PC-9 (cell line): ENCODE measurements around the gene VANGL2. TPM values are rescaled to one million over a fixed set of nuclear protein-coding genes. Genes with fewer than 3 reads are reported as not detected.

Source experiments
- BruUV-seq: library from RNA; stranded (reverse); fragments of 400-500 nt; replicated peaks from 2 replicates; lab custom pipeline; 2021; lab: Mats Ljungman, UMichigan
- CTCF ChIA-PET: fragments of 300-600 bp; sonication (Branson Sonifier 250); formaldehyde crosslinking; loops from one replicate; lab custom pipeline; 2022; ENCODE audit warnings: antibody characterized with exemption; lab: Charles Lee
- POLR2A ChIA-PET: fragments of 300-600 bp; sonication (Branson Sonifier 250); formaldehyde crosslinking; loops from one replicate; lab custom pipeline; 2022; ENCODE audit warnings: antibody characterized with exemption; ENCODE audit not compliant: unreplicated experiment; lab: Charles Lee
- DNase-seq, 2 experiments: peaks; one replicate each; pipeline versions ENCODE4 v3.0.0 to v3.0.0-alpha.2; 2015 to 2022; ENCODE audit warnings: mixed read lengths in 1 of 2
- H2AFZ ChIP-seq: fragments of 200-600 bp; sonication (generic); 2 replicates; pipeline ENCODE4 v1.8.1; 2017; ENCODE audit warnings: antibody characterized with exemption
- H3F3A ChIP-seq: fragments of 200-600 bp; sonication (generic); 2 replicates; pipeline ENCODE4 v1.8.1; 2017; ENCODE audit warnings: antibody characterized with exemption, mild to moderate bottlenecking, low read depth; ENCODE audit not compliant: insufficient read depth
- H3K27ac ChIP-seq: fragments of 200-600 bp; sonication (generic); 2 replicates; pipeline ENCODE4 v1.6.1; 2016; ENCODE audit warnings: mixed run types
- H3K27me3 ChIP-seq: fragments of 200-600 bp; sonication (generic); 2 replicates; pipeline ENCODE4 v1.6.1; 2016; ENCODE audit warnings: low read depth, mixed run types; ENCODE audit not compliant: insufficient read depth
- H3K36me3 ChIP-seq: fragments of 200-600 bp; sonication (generic); 2 replicates; pipeline ENCODE4 v1.6.1; 2016; ENCODE audit warnings: low read depth, mixed run types
- H3K4me1 ChIP-seq: fragments of 200-600 bp; sonication (generic); replicated peaks from 2 replicates; pipeline ENCODE4 v1.6.1; 2016; ENCODE audit warnings: mixed run types; ENCODE audit not compliant: insufficient read depth
- H3K4me2 ChIP-seq: fragments of 200-600 bp; sonication (generic); 2 replicates; pipeline ENCODE4 v1.6.1; 2017; ENCODE audit warnings: mixed run types
- H3K4me3 ChIP-seq: fragments of 200-600 bp; sonication (generic); 2 replicates; pipeline ENCODE4 v1.6.1; 2016; ENCODE audit warnings: mixed run types
- H3K79me2 ChIP-seq: fragments of 200-600 bp; sonication (generic); 2 replicates; pipeline ENCODE4 v1.6.1; 2017; ENCODE audit warnings: low read depth, mixed run types
- H3K9me2 ChIP-seq: fragments of 200-600 bp; sonication (generic); 2 replicates; pipeline ENCODE4 v1.8.1; 2017; ENCODE audit warnings: mild to moderate bottlenecking; ENCODE audit not compliant: insufficient read depth
- H3K9me3 ChIP-seq: fragments of 200-600 bp; sonication (generic); 2 replicates; pipeline ENCODE4 v1.8.1; 2016; ENCODE audit warnings: low read depth; ENCODE audit not compliant: insufficient read depth
- H4K20me1 ChIP-seq: fragments of 200-600 bp; sonication (generic); 2 replicates; pipeline ENCODE4 v1.8.1; 2017; ENCODE audit not compliant: insufficient read depth
- EZH2 ChIP-seq: fragments of 200-600 bp; sonication (generic); IDR thresholded peaks from 2 replicates; pipeline ENCODE4 v1.8.0; 2017; ENCODE audit warnings: antibody characterized with exemption, low read depth
- intact Hi-C: fragments of 100-400 bp; cut with micrococcal nuclease; formaldehyde crosslinking; loops from one replicate; pipeline ENCODE4 v1.10.0; 2022; ENCODE audit not compliant: unreplicated experiment
- total RNA-seq: library from RNA; stranded (reverse); gene quantifications from 2 replicates; pipeline ENCODE4 v1.2.3, GENCODE V29; 2021
- TF ChIP-seq, protein P1 (sequence below): fragments of 200-600 bp; sonication (generic); conservative IDR thresholded peaks from 2 replicates; pipeline ENCODE4 v1.6.1; 2017; ENCODE audit warnings: mixed run types, antibody characterized with exemption, mild to moderate bottlenecking, moderate library complexity

VANGL2 gene
- total RNA-seq, 1 experiment from 2014 or later: 12.4 TPM

DNA sequence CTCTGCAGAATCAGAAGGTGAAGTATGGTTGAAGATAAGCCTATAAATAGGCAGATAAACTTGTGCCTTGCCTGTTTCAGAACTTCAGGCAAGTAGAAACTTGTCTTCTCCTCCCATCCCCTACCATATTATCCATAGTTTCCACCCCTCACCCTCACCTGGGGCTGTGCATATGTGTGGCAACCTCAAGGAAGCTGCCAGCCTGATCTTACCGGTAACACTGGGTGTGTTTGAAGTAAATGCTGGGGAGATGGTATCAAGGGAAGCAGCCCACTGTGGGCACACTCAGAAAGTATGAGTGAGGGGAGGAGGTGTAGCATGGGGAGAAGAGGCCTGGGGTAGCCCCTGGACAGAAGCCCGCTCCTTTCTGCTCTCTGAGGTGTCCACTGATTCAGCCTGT, 14.5 kb downstream of the VANGL2 start:
- H4K20me1 ChIP-seq: no peaks in the 10 kb centered on the region
- DNase-seq: no peak
- H3K27me3 ChIP-seq: 0 out of 2 replicates have a peak, but pooled peaks cover 5% of the 10 kb centered on the region
- H3K9me2 ChIP-seq: no peaks in the 10 kb centered on the region
- CTCF ChIA-PET: no interaction called here
- no peaks in the 10 kb centered on the region for H3K9me3 ChIP-seq
- TF ChIP-seq, protein P1, sequence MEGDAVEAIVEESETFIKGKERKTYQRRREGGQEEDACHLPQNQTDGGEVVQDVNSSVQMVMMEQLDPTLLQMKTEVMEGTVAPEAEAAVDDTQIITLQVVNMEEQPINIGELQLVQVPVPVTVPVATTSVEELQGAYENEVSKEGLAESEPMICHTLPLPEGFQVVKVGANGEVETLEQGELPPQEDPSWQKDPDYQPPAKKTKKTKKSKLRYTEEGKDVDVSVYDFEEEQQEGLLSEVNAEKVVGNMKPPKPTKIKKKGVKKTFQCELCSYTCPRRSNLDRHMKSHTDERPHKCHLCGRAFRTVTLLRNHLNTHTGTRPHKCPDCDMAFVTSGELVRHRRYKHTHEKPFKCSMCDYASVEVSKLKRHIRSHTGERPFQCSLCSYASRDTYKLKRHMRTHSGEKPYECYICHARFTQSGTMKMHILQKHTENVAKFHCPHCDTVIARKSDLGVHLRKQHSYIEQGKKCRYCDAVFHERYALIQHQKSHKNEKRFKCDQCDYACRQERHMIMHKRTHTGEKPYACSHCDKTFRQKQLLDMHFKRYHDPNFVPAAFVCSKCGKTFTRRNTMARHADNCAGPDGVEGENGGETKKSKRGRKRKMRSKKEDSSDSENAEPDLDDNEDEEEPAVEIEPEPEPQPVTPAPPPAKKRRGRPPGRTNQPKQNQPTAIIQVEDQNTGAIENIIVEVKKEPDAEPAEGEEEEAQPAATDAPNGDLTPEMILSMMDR: no peak
- TF ChIP-seq EZH2: no peak
- intact Hi-C loops: no loop called here
- no peak overlapping the region for H3K4me3 ChIP-seq
- no peaks in the 10 kb centered on the region for H3K79me2 ChIP-seq
- H3F3A ChIP-seq: no peaks in the 10 kb centered on the region
- H3K27ac ChIP-seq: no peak overlapping the region
- no TSS peak for BruUV-seq
- POLR2A ChIA-PET: no interaction called here
- no peak overlapping the region for H2AFZ ChIP-seq
- no peaks in the 10 kb centered on the region for H3K36me3 ChIP-seq
- H3K4me2 ChIP-seq: no peak overlapping the region
- no peaks in the 10 kb centered on the region for H3K4me1 ChIP-seq

DNA sequence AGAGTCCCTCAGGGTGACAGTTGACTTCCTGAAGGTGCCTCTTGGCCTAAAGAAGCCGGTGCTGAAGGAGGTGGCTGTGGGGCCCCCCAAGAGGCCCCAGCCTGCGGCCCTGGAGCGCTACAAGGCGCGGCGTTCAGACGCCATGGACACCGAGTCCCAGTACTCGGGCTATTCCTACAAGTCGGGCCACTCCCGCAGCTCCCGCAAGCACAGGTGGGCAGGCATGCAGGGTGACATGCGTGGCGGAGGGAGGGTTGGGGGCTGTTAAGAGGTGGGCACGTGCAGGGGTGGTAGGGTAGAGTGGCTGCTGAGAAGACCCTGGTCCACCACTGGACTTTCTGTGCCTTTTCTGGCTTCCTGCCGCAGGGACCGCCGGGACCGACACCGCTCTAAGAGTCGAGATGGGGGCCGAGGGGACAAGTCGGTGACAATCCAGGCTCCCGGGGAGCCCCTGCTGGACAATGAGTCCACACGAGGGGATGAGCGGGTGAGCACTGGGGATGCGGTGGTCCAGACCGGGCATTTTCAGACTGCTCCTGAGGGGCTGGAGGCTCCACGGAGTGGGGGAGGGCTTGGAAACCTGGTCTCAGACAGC, 15.4 kb downstream of the VANGL2 start:
- H3F3A ChIP-seq: no peaks in the 10 kb centered on the region
- no peak for TF ChIP-seq EZH2
- TF ChIP-seq, protein P1: no peak
- no peaks in the 10 kb centered on the region for H3K9me3 ChIP-seq
- ChIA-PET POLR2A (no interaction called here), CTCF (interaction anchor here (1.0 to 1.7 kb wide), 3 partner anchors 8 to 62 kb away, joined by 3 to 7 read pairs (median 5); no protein-coding TSS in a partner anchor)
- DNase-seq: no peak
- no peaks in the 10 kb centered on the region for H3K4me1 ChIP-seq
- H3K27ac ChIP-seq: no peak overlapping the region
- no TSS peak for BruUV-seq
- H3K9me2 ChIP-seq: no peaks in the 10 kb centered on the region
- intact Hi-C loops: loop anchor here (1.0 kb wide), 5 partner anchors 39 to 314 kb away; no protein-coding TSS in a partner anchor
- H2AFZ ChIP-seq: no peak overlapping the region
- no peaks in the 10 kb centered on the region for H3K79me2 ChIP-seq
- no peak overlapping the region for H3K4me3 ChIP-seq
- H3K36me3 ChIP-seq: no peaks in the 10 kb centered on the region
- no peaks in the 10 kb centered on the region for H4K20me1 ChIP-seq
- H3K27me3 ChIP-seq: 0 out of 2 replicates have a peak, but pooled peaks cover 5% of the 10 kb centered on the region
- H3K4me2 ChIP-seq: no peak overlapping the region

DNA sequence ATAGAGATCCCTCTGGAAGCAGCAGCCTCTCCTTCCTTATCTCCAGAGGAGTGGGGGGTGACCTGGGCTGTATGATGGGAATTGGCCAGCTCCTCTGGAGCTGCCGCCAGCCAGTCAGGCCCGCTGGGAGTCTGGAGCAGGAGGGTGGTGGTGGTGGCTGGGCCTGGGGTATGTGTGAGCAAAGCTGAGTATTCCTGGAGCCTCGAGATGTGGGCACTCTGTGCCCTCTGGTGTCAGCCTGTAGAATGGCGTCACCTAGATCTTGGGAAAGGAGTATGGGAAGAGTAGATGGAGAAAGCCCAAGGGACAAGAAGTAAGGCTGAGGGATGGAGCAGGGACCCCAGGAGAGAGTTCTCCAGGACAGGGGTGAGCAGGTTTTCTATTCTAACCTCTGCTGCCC, 16.0 kb downstream of the VANGL2 start:
- H3F3A ChIP-seq: no peaks in the 10 kb centered on the region
- intact Hi-C loops: loop anchor here (1.0 kb wide), 5 partner anchors 40 to 315 kb away; no protein-coding TSS in a partner anchor
- H3K4me1 ChIP-seq: no peaks in the 10 kb centered on the region
- H3K36me3 ChIP-seq: no peaks in the 10 kb centered on the region
- no peaks in the 10 kb centered on the region for H3K9me3 ChIP-seq
- ChIA-PET POLR2A (no interaction called here), CTCF (interaction anchor here (1.0 to 1.7 kb wide), 3 partner anchors 9 to 62 kb away, joined by 3 to 7 read pairs (median 5); no protein-coding TSS in a partner anchor)
- no peaks in the 10 kb centered on the region for H3K9me2 ChIP-seq
- no peaks in the 10 kb centered on the region for H3K79me2 ChIP-seq
- no peak overlapping the region for H3K27ac ChIP-seq
- peak in 1 of 2 experiments; percentile 57 for DNase-seq
- H4K20me1 ChIP-seq: no peaks in the 10 kb centered on the region
- BruUV-seq: no TSS peak
- no peak overlapping the region for H3K4me3 ChIP-seq
- H2AFZ ChIP-seq: no peak overlapping the region
- H3K27me3 ChIP-seq: 0 out of 2 replicates have a peak, but pooled peaks cover 5% of the 10 kb centered on the region
- TF ChIP-seq, protein P1: peak; percentile 65
- no peak for TF ChIP-seq EZH2
- H3K4me2 ChIP-seq: no peak overlapping the region
